Mucosa of descending colon (tissue), 3 donors: ENCODE data around the gene CFAP47. TPM values are rescaled to one million over a fixed set of nuclear protein-coding genes. Genes with fewer than 3 reads are reported as not detected.
A peak's percentile ranks its signal among the peaks of the same experiment; 100 is the strongest.
"Not testable (repeated sequence)": the region's sequence is repeated elsewhere in the genome, so short reads cannot be mapped to it uniquely, and the experiment has no call there.

Experiments used
- ATAC-seq: fragments of 200-7000 bp; cut with Tn5 transposase; one replicate; pipeline ENCODE4 v1.9.1; 2020; ENCODE audit warnings: mild to moderate bottlenecking, moderate library complexity
- DNase-seq, 3 donors: peaks; one replicate each; pipeline ENCODE4 v3.0.0-alpha.2; 2020
- H3K36me3 ChIP-seq: fragments of 200-600 bp; one replicate; pipeline ENCODE4 v1.8.0; 2021; ENCODE audit warnings: low read depth, mild to moderate bottlenecking
- H3K4me1 ChIP-seq: fragments of 200-600 bp; one replicate; pipeline ENCODE4 v1.8.0; 2021; ENCODE audit warnings: low read depth, mild to moderate bottlenecking
- H3K4me3 ChIP-seq: fragments of 200-600 bp; one replicate; pipeline ENCODE4 v1.8.0; 2021; ENCODE audit warnings: mild to moderate bottlenecking
- H3K9me3 ChIP-seq: fragments of 200-600 bp; one replicate; pipeline ENCODE4 v1.8.0; 2021; ENCODE audit warnings: mild to moderate bottlenecking
- intact Hi-C, 2 donors: fragments of 100-400 bp; cut with DNase I in 1 of 2; cut with micrococcal nuclease in 1 of 2; formaldehyde crosslinking; loops; one replicate each; pipeline versions ENCODE4 v1.11.0 to v1.11.1; 2022; cut with DNase I, micrococcal nuclease
- total RNA-seq, 3 donors: library from RNA; stranded (reverse); fragmentation: NEBNext Ultra II Directional in 2 of 3; extraction: Animal tissue kit (Norgen Biotek cat#: 25700) in 2 of 3; gene quantifications; one replicate each; pipeline versions ENCODE4 v1.2.1 to v1.2.4, GENCODE V29; 2021 to 2023
- TF ChIP-seq, protein P1 (sequence below): fragments of 200-600 bp; IDR thresholded peaks from one replicate; pipeline ENCODE4 v1.8.0; 2022; ENCODE audit warnings: antibody characterized with exemption, mild to moderate bottlenecking
- donor health status: DM: no; HTN: no; CAD: no; lungs with moderate emphysema.
- donor health status: DM: no; HTN: no; CAD: no.
- donor health status: DM: no; HTN: yes; CAD: no.

Gene CFAP47
- total RNA-seq, 3 donors from 2014 or later = not detected

DNA sequence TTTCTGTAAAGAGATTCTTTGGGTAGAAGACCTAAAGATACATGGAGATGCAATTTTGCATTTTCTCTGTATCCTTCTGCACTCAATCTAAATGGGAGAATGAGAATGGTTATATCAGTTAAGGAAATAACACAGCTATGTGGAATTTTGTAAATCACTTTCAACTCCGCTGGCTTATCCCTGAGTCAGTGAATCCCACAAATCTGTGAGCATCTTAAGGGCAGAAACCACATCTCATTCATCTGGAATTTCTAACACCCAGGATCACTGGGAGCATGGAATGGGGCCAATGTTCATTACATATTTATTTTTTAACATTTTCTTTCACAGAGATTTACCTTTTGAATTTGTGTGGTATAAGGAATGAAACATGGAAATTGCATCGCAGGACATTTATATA, 167.8 kb downstream of the CFAP47 start:
- intact Hi-C loops = no loop called here
- ATAC-seq (no peak), DNase-seq (no peak)
- TF ChIP-seq, protein P1, sequence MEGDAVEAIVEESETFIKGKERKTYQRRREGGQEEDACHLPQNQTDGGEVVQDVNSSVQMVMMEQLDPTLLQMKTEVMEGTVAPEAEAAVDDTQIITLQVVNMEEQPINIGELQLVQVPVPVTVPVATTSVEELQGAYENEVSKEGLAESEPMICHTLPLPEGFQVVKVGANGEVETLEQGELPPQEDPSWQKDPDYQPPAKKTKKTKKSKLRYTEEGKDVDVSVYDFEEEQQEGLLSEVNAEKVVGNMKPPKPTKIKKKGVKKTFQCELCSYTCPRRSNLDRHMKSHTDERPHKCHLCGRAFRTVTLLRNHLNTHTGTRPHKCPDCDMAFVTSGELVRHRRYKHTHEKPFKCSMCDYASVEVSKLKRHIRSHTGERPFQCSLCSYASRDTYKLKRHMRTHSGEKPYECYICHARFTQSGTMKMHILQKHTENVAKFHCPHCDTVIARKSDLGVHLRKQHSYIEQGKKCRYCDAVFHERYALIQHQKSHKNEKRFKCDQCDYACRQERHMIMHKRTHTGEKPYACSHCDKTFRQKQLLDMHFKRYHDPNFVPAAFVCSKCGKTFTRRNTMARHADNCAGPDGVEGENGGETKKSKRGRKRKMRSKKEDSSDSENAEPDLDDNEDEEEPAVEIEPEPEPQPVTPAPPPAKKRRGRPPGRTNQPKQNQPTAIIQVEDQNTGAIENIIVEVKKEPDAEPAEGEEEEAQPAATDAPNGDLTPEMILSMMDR = no peak
- no peak overlapping the region for H3K4me3 ChIP-seq
- no peaks in the 10 kb centered on the region for H3K36me3 ChIP-seq
- no peaks in the 10 kb centered on the region for H3K4me1 ChIP-seq
- no peaks in the 10 kb centered on the region for H3K9me3 ChIP-seq

DNA sequence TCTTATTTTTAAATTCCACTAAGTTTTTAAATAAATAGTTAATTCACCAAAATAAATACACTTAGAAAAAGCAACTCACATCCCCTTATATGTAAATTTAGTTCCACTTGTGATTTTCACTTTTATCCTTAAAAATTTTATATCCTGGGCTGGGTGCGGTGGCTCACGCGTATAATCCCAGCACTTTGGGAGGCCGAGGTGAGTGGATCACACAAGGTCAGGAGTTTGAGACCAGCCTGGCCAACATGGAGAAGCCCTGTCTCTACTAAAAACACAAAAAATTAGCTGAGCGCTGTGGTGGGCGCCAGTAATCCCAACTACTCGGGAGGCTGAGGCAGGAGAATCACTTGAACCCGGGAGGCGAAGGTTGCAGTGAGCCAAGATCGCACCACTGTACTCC, 169.4 kb downstream of the CFAP47 start:
- H3K4me1 ChIP-seq, intact Hi-C loops, H3K36me3 ChIP-seq, H3K9me3 ChIP-seq, DNase-seq, ATAC-seq, H3K4me3 ChIP-seq: not testable (repeated sequence)

DNA sequence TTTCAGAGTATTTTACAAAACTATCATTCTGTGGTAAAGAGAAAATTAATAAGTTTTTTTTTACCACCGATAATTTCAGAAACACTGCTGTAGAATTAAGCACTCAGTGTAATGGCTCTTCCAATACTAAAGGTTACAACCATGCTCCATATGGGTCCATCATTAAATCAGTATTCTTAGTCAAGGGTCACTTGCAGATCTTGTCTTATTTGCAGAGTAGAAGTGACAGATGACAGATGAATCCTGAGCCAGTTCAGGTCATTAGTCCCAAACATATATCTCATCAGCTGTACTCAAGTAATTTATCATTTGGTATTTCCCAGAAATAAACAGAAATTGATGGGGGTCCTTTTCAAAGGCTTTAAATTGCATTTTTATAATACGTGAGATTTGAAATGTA, 182.9 kb downstream of the CFAP47 start:
- Histone ChIP-seq H3K9me3 (no peaks in the 10 kb centered on the region), H3K4me3 (no peak overlapping the region), H3K36me3 (no peaks in the 10 kb centered on the region), H3K4me1 (no peaks in the 10 kb centered on the region)
- intact Hi-C loops = no loop called here
- DNase-seq (no peak), ATAC-seq (no peak)
- TF ChIP-seq, protein P1 = no peak

DNA sequence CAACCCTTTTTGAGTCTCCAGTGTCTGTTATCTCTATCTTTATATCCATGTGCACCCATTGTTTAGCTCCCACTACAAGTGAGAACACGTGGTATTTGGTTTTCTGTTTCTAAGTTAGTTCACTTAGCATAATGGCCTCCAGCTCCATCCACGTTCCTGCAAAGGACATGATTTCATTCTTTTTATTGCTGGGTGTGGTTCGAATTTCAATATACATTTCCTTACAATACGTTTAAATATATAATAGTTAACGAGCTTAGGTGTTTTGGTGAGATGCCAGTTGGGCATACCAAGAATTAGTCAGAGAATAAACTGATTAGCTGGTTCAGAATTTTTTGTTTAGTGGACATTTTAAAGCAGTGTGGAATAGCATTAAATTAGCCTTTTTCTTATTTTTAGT, 196.7 kb downstream of the CFAP47 start:
- TF ChIP-seq, protein P1 = no peak
- Histone ChIP-seq H3K36me3 (no peaks in the 10 kb centered on the region), H3K4me3 (no peak overlapping the region), H3K9me3 (no peaks in the 10 kb centered on the region), H3K4me1 (no peaks in the 10 kb centered on the region)
- ATAC-seq (peak; percentile 76), DNase-seq (peak in 1 of 3 donors; percentile 2)
- intact Hi-C loops = no loop called here

- TF ChIP-seq, protein P1 = no peak
- Histone ChIP-seq H3K4me1 (no peaks in the 10 kb centered on the region), H3K4me3 (no peak overlapping the region), H3K36me3 (no peaks in the 10 kb centered on the region), H3K9me3 (no peaks in the 10 kb centered on the region)
- intact Hi-C loops = no loop called here
- DNase-seq = no peak
- ATAC-seq = no peak
Observed at GRCh38 chrX:36159254-36159653, 239.7 kb downstream of the CFAP47 start.

DNA sequence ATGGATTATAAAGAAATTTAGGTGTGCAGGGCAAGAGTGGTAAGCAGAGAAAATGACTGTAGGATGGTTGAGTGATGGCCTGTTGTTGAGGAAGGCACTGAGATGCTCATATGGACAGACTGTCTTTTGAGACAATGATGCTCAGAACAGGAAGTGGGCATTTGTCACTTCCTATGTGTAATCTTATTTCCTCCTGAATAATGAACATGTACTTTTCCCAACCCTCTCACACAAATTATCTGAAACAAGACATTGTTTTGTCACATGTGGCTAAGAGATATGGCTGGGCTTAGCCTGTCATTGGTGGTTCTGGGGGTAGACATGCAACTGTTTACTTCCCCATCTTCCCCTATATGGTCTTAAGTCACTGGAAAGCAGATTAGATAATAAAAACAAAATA, 240.5 kb downstream of the CFAP47 start:
- ATAC-seq (no peak), DNase-seq (no peak)
- no peak overlapping the region for H3K4me3 ChIP-seq
- intact Hi-C loops = no loop called here
- H3K36me3 ChIP-seq = no peaks in the 10 kb centered on the region
- H3K9me3 ChIP-seq = no peaks in the 10 kb centered on the region
- no peaks in the 10 kb centered on the region for H3K4me1 ChIP-seq
- TF ChIP-seq, protein P1 = no peak
